Calu3 (cell line): ENCODE measurements around the gene CCKAR. TPM values are rescaled to one million over a fixed set of nuclear protein-coding genes. Genes with fewer than 3 reads are reported as not detected.

Experiments used
- Bru-seq: library from RNA; stranded (reverse); fragments of 400-500 nt; gene quantifications from one replicate; lab custom pipeline; 2021; lab: Mats Ljungman, UMichigan
- BruChase-seq, 2 experiments: library from RNA; stranded (reverse); fragments of 400-500 nt; gene quantifications; one replicate each; lab custom pipeline; 2021; lab: Mats Ljungman, UMichigan
- BruUV-seq: library from RNA; stranded (reverse); fragments of 400-500 nt; replicated peaks from 2 replicates; lab custom pipeline; 2021; lab: Mats Ljungman, UMichigan
- CTCF ChIA-PET: fragments of 300-600 bp; sonication (Branson Sonifier 250); formaldehyde crosslinking; loops from one replicate; lab custom pipeline; 2022; ENCODE audit warnings: antibody characterized with exemption; lab: Charles Lee
- DNase-seq: peaks from one replicate; pipeline ENCODE4 v3.0.0; 2022
- H3K27ac Mint-ChIP-seq: one replicate; pipeline ENCODE4 v1.8.0; 2022; ENCODE audit warnings: mixed read lengths; ENCODE audit not compliant: unreplicated experiment
- H3K27me3 Mint-ChIP-seq: one replicate; pipeline ENCODE4 v1.8.0; 2022; ENCODE audit warnings: mixed read lengths; ENCODE audit not compliant: unreplicated experiment
- H3K36me3 Mint-ChIP-seq: one replicate; pipeline ENCODE4 v1.8.0; 2022; ENCODE audit warnings: mild to moderate bottlenecking, moderate library complexity, mixed read lengths; ENCODE audit not compliant: insufficient read depth, unreplicated experiment
- H3K4me1 Mint-ChIP-seq: one replicate; pipeline ENCODE4 v1.8.0; 2022; ENCODE audit warnings: mild to moderate bottlenecking, low read depth, mixed read lengths; ENCODE audit not compliant: unreplicated experiment
- H3K4me3 Mint-ChIP-seq: one replicate; pipeline ENCODE4 v1.8.0; 2022; ENCODE audit warnings: mild to moderate bottlenecking, low read depth, moderate library complexity, mixed read lengths; ENCODE audit not compliant: unreplicated experiment
- H3K9me3 Mint-ChIP-seq: one replicate; pipeline ENCODE4 v1.8.0; 2022; ENCODE audit warnings: low read depth, mixed read lengths; ENCODE audit not compliant: unreplicated experiment
- CTCF ChIP-seq: fragments of 200-600 bp; IDR thresholded peaks from one replicate; pipeline ENCODE4 v1.8.0; 2022; ENCODE audit warnings: antibody characterized with exemption; ENCODE audit not compliant: unreplicated experiment
- intact Hi-C: fragments of 100-400 bp; cut with micrococcal nuclease; formaldehyde crosslinking; loops from one replicate; pipeline ENCODE4 v1.10.0; 2022; ENCODE audit not compliant: unreplicated experiment
- long read RNA-seq: library from polyadenylated mRNA; stranded (forward); transcript quantifications from one replicate; pipeline ENCODE4 v2.0.0, GENCODE V29; 2022
- total RNA-seq: library from RNA; stranded (reverse); gene quantifications from 2 replicates; pipeline ENCODE4 v1.2.3, GENCODE V29; 2022

The CCKAR gene, protein sequence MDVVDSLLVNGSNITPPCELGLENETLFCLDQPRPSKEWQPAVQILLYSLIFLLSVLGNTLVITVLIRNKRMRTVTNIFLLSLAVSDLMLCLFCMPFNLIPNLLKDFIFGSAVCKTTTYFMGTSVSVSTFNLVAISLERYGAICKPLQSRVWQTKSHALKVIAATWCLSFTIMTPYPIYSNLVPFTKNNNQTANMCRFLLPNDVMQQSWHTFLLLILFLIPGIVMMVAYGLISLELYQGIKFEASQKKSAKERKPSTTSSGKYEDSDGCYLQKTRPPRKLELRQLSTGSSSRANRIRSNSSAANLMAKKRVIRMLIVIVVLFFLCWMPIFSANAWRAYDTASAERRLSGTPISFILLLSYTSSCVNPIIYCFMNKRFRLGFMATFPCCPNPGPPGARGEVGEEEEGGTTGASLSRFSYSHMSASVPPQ
- total RNA-seq: not detected in 2 replicates
- Bru-seq, nascent RNA: not detected
- BruChase-seq, experiment 1, labeled RNA remaining after a 6-hour chase: not detected
- BruChase-seq, experiment 2, labeled RNA remaining after a 2-hour chase: not detected
- long read RNA-seq: 0 reads

GRCh38 chr4:26490111-26490959, at the start of gene CCKAR:
Gene CCKAR (minus strand): TSS chr4:26490484. CDS start chr4:26490267, 217 bp downstream.
- no peaks in the 10 kb centered on the region for H3K36me3 Mint-ChIP-seq
- CTCF ChIA-PET: no interaction called here
- H3K27me3 Mint-ChIP-seq: peaks cover 65% of the 10 kb centered on the region
- no peaks in the 10 kb centered on the region for H3K9me3 Mint-ChIP-seq
- no peak for DNase-seq
- no peak for TF ChIP-seq CTCF
- H3K27ac Mint-ChIP-seq: no peak within 1 kb of the TSS
- intact Hi-C loops: no loop called here
- H3K4me1 Mint-ChIP-seq: no peaks in the 10 kb centered on the region
- no TSS peak for BruUV-seq
- no peak within 1 kb of the TSS for H3K4me3 Mint-ChIP-seq

DNA sequence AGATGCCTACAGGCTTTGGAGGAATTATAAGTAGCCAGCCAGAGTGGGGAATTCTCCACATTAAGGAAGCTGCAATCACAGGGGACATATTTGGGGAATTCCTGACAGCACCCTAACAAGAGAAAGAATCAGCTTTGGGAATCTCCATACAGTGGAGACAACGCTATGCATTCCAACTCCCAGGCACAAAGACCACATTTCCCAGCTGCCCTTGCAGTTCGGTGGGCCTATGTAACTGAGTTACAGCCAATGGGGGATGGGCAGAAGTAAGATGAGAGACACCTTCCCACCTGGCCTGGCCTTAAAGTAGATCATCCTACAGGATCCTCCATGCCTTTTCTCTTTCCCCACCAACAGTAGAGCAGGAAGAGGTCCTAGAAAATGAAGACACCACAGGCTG, 43.4 kb upstream of the CCKAR start:
- intact Hi-C loops: no loop called here
- H3K36me3 Mint-ChIP-seq: no peaks in the 10 kb centered on the region
- H3K27ac Mint-ChIP-seq: no peak overlapping the region
- no peaks in the 10 kb centered on the region for H3K27me3 Mint-ChIP-seq
- H3K4me1 Mint-ChIP-seq: no peaks in the 10 kb centered on the region
- BruUV-seq: no TSS peak
- CTCF ChIA-PET: no interaction called here
- H3K4me3 Mint-ChIP-seq: no peak overlapping the region
- DNase-seq: no peak
- no peak for TF ChIP-seq CTCF
- H3K9me3 Mint-ChIP-seq: no peaks in the 10 kb centered on the region

- H3K27ac Mint-ChIP-seq: no peak overlapping the region
- no peaks in the 10 kb centered on the region for H3K4me1 Mint-ChIP-seq
- H3K9me3 Mint-ChIP-seq: no peaks in the 10 kb centered on the region
- intact Hi-C loops: no loop called here
- no peaks in the 10 kb centered on the region for H3K36me3 Mint-ChIP-seq
- no peak for TF ChIP-seq CTCF
- BruUV-seq: no TSS peak
- H3K4me3 Mint-ChIP-seq: no peak overlapping the region
- H3K27me3 Mint-ChIP-seq: no peaks in the 10 kb centered on the region
- CTCF ChIA-PET: no interaction called here
- no peak for DNase-seq
Measured at GRCh38 chr4:26531491-26532116, 41.3 kb upstream of the CCKAR start.

DNA sequence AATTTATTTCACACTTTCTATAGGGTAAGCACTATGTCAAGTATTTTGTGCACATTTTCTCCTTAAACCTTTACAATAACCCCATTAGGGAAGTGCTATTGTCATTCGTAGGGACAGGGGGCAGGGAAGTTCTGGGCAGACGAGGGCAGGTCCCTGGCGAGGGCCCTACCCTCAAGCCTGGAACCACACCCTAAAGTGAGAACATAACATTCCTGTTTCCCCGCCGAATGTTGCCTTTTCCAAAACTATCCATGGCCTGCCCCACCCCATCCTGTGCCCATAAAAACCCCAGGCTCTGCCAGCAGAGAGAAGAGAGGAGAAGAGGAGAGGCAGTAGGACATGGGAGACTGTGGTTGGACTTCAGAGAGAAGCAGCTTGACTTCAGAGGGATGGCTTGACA, 39.8 kb upstream of the CCKAR start:
- intact Hi-C loops: no loop called here
- Mint-ChIP-seq H3K9me3 (no peaks in the 10 kb centered on the region), H3K36me3 (no peaks in the 10 kb centered on the region), H3K4me1 (peaks cover 7% of the 10 kb centered on the region), H3K4me3 (no peak overlapping the region), H3K27me3 (no peaks in the 10 kb centered on the region), H3K27ac (no peak overlapping the region)
- CTCF ChIA-PET: no interaction called here
- DNase-seq: no peak
- BruUV-seq: no TSS peak
- no peak for TF ChIP-seq CTCF
